Kidney epithelial cell (primary cell): ENCODE results near the gene DNTT. TPM values are rescaled to one million over a fixed set of nuclear protein-coding genes. Genes with fewer than 3 reads are reported as not detected.

Experiments used
- DNase-seq: peaks from one replicate; pipeline ENCODE4 v3.0.0-alpha.2; 2010; ENCODE audit warnings: low read depth
- H3K27me3 ChIP-seq: 2 replicates; pipeline ENCODE4 v1.6.0; 2011; ENCODE audit warnings: low read length; ENCODE audit not compliant: control insufficient read depth, insufficient read depth
- H3K36me3 ChIP-seq: 2 replicates; pipeline ENCODE4 v1.5.1; 2011; ENCODE audit warnings: low read length; ENCODE audit not compliant: control insufficient read depth, insufficient read depth
- H3K4me3 ChIP-seq: 2 replicates; pipeline ENCODE4 v1.5.1; 2011; ENCODE audit warnings: low read depth, mild to moderate bottlenecking, control low read depth, low read length
- total RNA-seq: library from RNA; depleted of rRNA; stranded (reverse); fragments of >200 nt; gene quantifications from 2 replicates; pipeline ENCODE4 v1.2.3, GENCODE V29; 2015
- TF ChIP-seq, protein P1 (sequence below): IDR thresholded peaks from 2 replicates; pipeline ENCODE4 v1.5.1; 2011; ENCODE audit warnings: mild to moderate bottlenecking, moderate library complexity, low read length, control low read depth, inconsistent platforms; ENCODE audit not compliant: insufficient read depth, poor library complexity, severe bottlenecking

DNTT gene
- total RNA-seq, 1 donor from 2014 or later: not detected

DNA sequence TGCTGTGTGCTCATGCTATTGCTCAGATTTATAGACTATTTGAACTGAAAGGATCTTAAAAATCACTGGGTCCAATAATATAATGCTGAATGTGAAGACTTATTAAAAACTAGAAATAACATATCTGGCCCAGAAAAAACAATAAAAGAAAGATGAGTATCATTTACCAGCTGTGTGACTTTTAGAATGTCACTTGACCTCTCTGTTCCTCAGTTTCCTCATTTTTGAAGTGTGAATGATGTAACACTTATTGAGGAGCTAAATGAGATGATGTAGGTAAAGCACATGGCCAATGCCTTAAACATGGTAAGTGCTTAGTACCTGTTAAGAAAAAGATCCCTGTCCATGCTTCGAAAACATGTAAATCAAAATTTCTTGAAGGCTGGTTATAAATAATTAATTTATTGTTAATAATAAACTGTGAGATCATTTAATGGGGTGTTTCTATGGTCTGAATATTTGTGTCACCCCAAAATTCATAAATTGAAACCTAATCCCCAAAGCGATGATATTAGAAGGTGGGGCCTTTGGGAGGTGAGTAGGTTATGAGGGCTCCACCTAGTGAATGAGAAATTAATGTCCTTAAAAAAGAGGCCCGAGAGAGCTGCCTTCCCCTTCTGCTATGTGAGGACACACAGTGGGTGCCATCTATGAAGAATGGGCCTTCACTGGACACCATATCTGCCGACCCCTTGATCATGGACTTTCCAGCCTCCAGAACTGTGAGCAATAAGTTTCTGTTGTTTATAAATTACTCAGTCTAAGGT lies 13.0 kb downstream of the DNTT start:
- H3K4me3 ChIP-seq: no peak overlapping the region
- TF ChIP-seq, protein P1, sequence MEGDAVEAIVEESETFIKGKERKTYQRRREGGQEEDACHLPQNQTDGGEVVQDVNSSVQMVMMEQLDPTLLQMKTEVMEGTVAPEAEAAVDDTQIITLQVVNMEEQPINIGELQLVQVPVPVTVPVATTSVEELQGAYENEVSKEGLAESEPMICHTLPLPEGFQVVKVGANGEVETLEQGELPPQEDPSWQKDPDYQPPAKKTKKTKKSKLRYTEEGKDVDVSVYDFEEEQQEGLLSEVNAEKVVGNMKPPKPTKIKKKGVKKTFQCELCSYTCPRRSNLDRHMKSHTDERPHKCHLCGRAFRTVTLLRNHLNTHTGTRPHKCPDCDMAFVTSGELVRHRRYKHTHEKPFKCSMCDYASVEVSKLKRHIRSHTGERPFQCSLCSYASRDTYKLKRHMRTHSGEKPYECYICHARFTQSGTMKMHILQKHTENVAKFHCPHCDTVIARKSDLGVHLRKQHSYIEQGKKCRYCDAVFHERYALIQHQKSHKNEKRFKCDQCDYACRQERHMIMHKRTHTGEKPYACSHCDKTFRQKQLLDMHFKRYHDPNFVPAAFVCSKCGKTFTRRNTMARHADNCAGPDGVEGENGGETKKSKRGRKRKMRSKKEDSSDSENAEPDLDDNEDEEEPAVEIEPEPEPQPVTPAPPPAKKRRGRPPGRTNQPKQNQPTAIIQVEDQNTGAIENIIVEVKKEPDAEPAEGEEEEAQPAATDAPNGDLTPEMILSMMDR: no peak
- H3K36me3 ChIP-seq: no peaks in the 10 kb centered on the region
- no peak for DNase-seq
- no peaks in the 10 kb centered on the region for H3K27me3 ChIP-seq

DNA sequence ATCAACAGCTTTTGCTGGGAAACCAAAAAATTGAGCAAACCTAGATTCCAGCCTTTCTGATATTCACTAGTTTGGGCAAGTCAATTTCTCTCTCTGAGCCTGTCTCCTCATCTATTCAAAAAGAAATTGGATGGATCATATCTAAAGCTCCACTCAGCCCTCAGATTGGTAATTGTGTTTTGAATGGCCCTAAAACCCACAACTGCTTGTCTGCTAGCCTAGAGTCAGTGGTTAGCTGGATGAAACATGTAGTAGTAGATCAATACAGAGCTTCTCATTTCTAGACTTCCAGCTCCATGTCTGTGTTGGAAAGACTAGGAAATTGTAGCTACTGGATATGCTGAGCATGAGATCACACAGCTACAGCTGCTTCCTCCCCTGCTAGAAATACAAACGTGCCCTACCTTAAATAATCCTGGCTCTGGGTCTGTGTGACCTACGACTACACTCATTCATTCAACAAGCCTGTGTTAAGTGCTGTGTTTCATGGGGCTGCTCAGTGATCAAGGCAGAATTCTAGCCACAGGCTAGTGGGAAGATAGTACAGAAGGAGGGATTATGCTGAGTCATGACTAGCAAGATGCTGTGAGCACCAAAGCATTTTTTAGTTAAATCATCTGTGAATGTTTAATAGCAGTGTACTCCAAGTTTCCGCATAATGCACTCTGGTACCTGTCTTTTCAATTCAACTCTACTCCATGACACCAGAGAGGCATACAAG lies 15.7 kb downstream of the DNTT start:
- H3K27me3 ChIP-seq: no peaks in the 10 kb centered on the region
- DNase-seq: no peak
- H3K36me3 ChIP-seq: no peaks in the 10 kb centered on the region
- TF ChIP-seq, protein P1: no peak
- no peak overlapping the region for H3K4me3 ChIP-seq

DNA sequence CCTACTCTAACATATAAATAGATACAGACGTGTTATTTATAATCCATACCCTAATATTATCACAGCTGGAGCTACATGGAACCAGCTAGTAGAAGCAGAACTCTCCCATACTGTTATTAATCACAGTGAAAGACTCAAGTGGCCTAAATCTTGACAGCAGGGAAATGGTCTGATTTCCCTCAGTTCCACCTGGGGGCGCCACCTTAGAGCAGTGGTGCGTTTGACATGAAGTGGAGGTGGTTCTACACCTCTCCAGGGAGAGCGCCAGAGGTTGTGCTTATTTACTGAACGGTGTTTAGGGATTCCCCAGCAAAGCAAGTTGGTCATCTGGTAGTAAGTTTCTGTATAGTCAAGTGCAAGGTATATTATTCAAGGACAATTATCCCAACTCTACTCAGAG lies 17.6 kb downstream of the DNTT start:
- TF ChIP-seq, protein P1: peak; percentile 11
- Histone ChIP-seq H3K27me3 (no peaks in the 10 kb centered on the region), H3K36me3 (no peaks in the 10 kb centered on the region), H3K4me3 (no peak overlapping the region)
- DNase-seq: no peak

DNA sequence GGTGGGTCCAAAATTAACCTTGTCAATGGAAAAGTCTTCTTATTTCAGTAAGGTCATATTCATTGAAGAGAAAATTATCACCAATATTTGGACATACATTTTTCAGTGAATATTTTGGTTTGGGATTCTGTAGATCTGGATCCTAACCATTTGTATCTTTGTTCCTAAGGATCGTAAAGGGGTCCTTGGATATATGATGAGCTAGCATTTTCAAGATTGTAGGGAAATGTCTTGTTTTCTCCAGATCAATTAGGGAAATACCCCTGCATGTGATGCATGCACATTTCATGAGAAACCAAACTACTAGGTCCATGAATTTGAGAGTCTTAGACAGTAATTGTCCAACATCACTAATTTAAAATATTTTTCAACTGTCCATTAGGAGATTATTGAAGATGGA lies 18.0 kb downstream of the DNTT start:
- DNase-seq: no peak
- H3K4me3 ChIP-seq: no peak overlapping the region
- TF ChIP-seq, protein P1: no peak
- H3K27me3 ChIP-seq: no peaks in the 10 kb centered on the region
- no peaks in the 10 kb centered on the region for H3K36me3 ChIP-seq

DNA sequence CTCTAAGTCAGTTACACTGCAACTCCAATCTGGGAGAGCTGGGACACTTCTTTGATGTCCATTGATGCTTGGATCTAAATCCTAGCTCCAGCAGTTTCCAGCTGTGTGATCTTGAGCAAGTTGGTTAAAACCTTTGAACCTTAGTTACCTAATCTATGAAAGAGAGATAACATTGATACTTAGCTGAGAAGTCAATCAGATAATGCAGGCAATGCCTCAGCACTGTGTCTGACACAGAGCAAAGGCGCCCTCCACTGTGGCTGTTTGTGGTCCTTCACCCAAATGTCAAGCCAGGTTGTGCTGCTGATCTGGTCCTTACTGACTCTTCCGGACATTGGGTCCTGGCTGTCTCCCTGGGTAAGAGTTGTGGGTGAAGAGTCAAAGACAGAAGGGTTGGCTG lies 20.2 kb downstream of the DNTT start:
- no peaks in the 10 kb centered on the region for H3K27me3 ChIP-seq
- TF ChIP-seq, protein P1: no peak
- H3K4me3 ChIP-seq: no peak overlapping the region
- no peaks in the 10 kb centered on the region for H3K36me3 ChIP-seq
- DNase-seq: no peak
